HepG2 (cell line): ENCODE data around the gene HOXA6. TPM values are rescaled to one million over a fixed set of nuclear protein-coding genes. Genes with fewer than 3 reads are reported as not detected.

Experiments
- ARHGAP35 ChIP-seq: sonication (generic); formaldehyde crosslinking; IDR thresholded peaks from 2 replicates; pipeline ENCODE4 v1.9.0; 2022; ENCODE audit warnings: mild to moderate bottlenecking, inconsistent platforms, moderate library complexity, missing genetic modification reagents, borderline replicate concordance
- ATM ChIP-seq: fragments of 450-650 bp; IDR thresholded peaks from 2 replicates; pipeline ENCODE4 v1.7.1; 2017; ENCODE audit warnings: mild to moderate bottlenecking, borderline replicate concordance
- CENPT ChIP-seq: sonication (generic); formaldehyde crosslinking; IDR thresholded peaks from 2 replicates; pipeline ENCODE4 v1.8.0; 2022; ENCODE audit warnings: low read depth, mild to moderate bottlenecking, moderate library complexity, missing genetic modification reagents
- EP300 ChIP-seq, 3 experiments: sonication (generic) in 1 of 3; formaldehyde crosslinking in 1 of 3; IDR thresholded peaks; 2 replicates each; pipeline versions ENCODE4 v1.5.1 to v1.6.1; 2011 to 2020; ENCODE audit warnings: low read depth in 2 of 3, low read length in 2 of 3, borderline replicate concordance in 1 of 3, improper control_type of control experiment in 1 of 3, mild to moderate bottlenecking in 1 of 3, missing genetic modification reagents in 1 of 3, moderate library complexity in 1 of 3
- GABPA ChIP-seq, 2 experiments: IDR thresholded peaks; 2 replicates each; pipeline ENCODE4 v1.6.1; 2011 to 2016; ENCODE audit warnings: low read depth in 2 of 2, low read length in 1 of 2, missing biosample characterization in 1 of 2, missing genetic modification characterization in 1 of 2
- KDM5B ChIP-seq: sonication (generic); formaldehyde crosslinking; IDR thresholded peaks from 2 replicates; pipeline ENCODE4 v1.4.0; 2020; ENCODE audit warnings: missing genetic modification reagents, mild to moderate bottlenecking, borderline replicate concordance
- MATR3 ChIP-seq: sonication (generic); formaldehyde crosslinking; IDR thresholded peaks from 2 replicates; pipeline ENCODE4 v1.4.0; 2020; ENCODE audit warnings: missing genetic modification reagents
- POLR2AphosphoS5 ChIP-seq: IDR thresholded peaks from 2 replicates; pipeline ENCODE4 v1.6.1; 2012; ENCODE audit warnings: low read depth, low read length
- SRY ChIP-seq: sonication (generic); formaldehyde crosslinking; IDR thresholded peaks from 2 replicates; pipeline ENCODE4 v1.8.0; 2022; ENCODE audit warnings: mild to moderate bottlenecking, missing genetic modification reagents
- TCF7L2 ChIP-seq: IDR thresholded peaks from 2 replicates; pipeline ENCODE4 v1.6.1; 2011; ENCODE audit warnings: mild to moderate bottlenecking, low read depth, low read length, moderate library complexity
- TMF1 ChIP-seq: sonication (generic); formaldehyde crosslinking; IDR thresholded peaks from 2 replicates; pipeline ENCODE4 v1.8.1; 2022; ENCODE audit warnings: low read depth, missing genetic modification reagents
- TOPORS ChIP-seq: sonication (generic); formaldehyde crosslinking; IDR thresholded peaks from 2 replicates; pipeline ENCODE4 v1.8.0; 2023; ENCODE audit warnings: mild to moderate bottlenecking, missing genetic modification reagents
- ZNF660 ChIP-seq: sonication (generic); formaldehyde crosslinking; IDR thresholded peaks from 2 replicates; pipeline ENCODE4 v1.5.1; 2020; ENCODE audit warnings: mild to moderate bottlenecking, low read depth, missing genetic modification reagents, borderline replicate concordance
- polyA plus RNA-seq, 8 experiments: library from polyadenylated mRNA; depleted of rRNA in 3 of 8; stranded (reverse) in 7 of 8; unstranded in 1 of 8; fragments of >200 nt; fragmentation: Illumina TruSeq in 4 of 8; extraction: Trizol in 4 of 8; gene quantifications; 2 replicates each; pipeline versions ENCODE4 v1.2.1 to v1.2.3, GENCODE V29; 2011 to 2016; ENCODE audit warnings: low read depth in 4 of 8, missing spikeins in 1 of 8, mixed read lengths in 1 of 8; ENCODE audit not compliant: insufficient read depth in 1 of 8
- total RNA-seq, 5 experiments: library from RNA; depleted of rRNA; stranded (reverse); fragments of >200 nt; fragmentation: Illumina TruSeq; extraction: Trizol; gene quantifications; 2 replicates each; pipeline ENCODE4 v1.2.3, GENCODE V29; 2016; ENCODE audit warnings: low read depth in 1 of 5
- TF ChIP-seq, protein P1 (sequence below), 2 experiments: sonication (generic) in 1 of 2; formaldehyde crosslinking in 1 of 2; IDR thresholded peaks; 2 replicates each; pipeline versions ENCODE4 v1.4.0 to v1.6.1; 2018 to 2020; ENCODE audit warnings: missing genetic modification reagents in 2 of 2, borderline replicate concordance in 1 of 2, low read depth in 1 of 2, mild to moderate bottlenecking in 1 of 2, missing biosample characterization in 1 of 2
- TF ChIP-seq, protein P2 (sequence below): sonication (generic); formaldehyde crosslinking; conservative IDR thresholded peaks from 2 replicates; pipeline ENCODE4 v1.4.0; 2020; ENCODE audit warnings: mild to moderate bottlenecking, missing genetic modification reagents, moderate library complexity
- TF ChIP-seq, protein P3 (sequence below): sonication (generic); formaldehyde crosslinking; IDR thresholded peaks from 2 replicates; pipeline ENCODE4 v1.5.0; 2020; ENCODE audit warnings: missing genetic modification reagents
- TF ChIP-seq, protein P4 (sequence below): sonication (generic); formaldehyde crosslinking; conservative IDR thresholded peaks from 2 replicates; pipeline ENCODE4 v1.4.0; 2020; ENCODE audit warnings: missing genetic modification reagents
- TF ChIP-seq, protein P5 (sequence below): sonication (generic); formaldehyde crosslinking; IDR thresholded peaks from 2 replicates; pipeline ENCODE4 v1.4.0; 2020; ENCODE audit warnings: low read depth, mild to moderate bottlenecking, missing genetic modification reagents

The HOXA6 gene
- total and polyA plus RNA-seq, 2 of the 13 experiments (the other 11 are each of a cell fraction or from before 2014, with no cell fraction given): 1.3 to 1.5 TPM

DNA sequence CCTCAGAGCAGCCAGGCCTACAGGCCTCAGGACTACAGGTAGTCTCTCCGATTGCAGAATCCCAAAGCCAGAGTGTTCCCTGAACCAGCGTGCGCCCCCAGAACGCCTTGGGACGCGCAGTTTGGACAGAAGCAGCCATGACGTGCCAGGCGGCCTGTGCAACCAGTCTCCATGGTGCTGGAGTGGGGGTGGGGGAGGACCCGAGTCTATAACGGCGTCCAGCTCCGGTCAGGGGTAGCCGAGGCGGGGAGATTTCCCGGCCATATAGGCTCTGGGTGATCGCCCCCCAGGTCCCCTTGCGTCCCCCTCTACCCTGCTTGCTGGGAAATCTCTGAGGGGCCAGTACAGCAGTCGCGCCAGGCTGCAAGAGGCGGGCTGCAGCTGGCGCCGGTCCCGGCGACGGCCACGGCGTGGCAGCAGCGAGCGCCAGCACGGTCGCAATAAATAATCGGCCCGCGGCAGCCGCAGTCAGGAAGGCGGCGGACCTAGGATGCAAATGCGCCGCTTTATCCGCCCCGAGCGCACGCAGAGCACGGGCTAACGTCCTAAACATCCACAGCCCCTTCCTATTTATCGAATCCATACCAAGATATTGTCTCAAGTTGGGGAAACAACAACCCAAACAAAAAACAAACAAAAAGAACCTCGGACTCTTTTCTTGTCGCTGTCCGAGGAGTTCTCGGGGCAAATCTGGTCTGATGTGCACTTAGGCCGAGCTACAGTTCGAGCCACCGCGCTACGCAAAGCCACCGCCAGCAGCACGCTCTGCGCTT lies 3.2 kb upstream of the HOXA6 start (continued):
- TF ChIP-seq, protein P1, sequence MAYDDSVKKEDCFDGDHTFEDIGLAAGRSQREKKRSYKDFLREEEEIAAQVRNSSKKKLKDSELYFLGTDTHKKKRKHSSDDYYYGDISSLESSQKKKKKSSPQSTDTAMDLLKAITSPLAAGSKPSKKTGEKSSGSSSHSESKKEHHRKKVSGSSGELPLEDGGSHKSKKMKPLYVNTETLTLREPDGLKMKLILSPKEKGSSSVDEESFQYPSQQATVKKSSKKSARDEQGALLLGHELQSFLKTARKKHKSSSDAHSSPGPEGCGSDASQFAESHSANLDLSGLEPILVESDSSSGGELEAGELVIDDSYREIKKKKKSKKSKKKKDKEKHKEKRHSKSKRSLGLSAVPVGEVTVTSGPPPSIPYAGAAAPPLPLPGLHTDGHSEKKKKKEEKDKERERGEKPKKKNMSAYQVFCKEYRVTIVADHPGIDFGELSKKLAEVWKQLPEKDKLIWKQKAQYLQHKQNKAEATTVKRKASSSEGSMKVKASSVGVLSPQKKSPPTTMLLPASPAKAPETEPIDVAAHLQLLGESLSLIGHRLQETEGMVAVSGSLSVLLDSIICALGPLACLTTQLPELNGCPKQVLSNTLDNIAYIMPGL (CRISPR knock-in tag; IDR thresholded peaks at IDR 0.05; ENCODE audit: borderline replicate concordance in 1 of 2, low read depth in 1 of 2): peak; percentile 85 to 93
- TF ChIP-seq, protein P2, sequence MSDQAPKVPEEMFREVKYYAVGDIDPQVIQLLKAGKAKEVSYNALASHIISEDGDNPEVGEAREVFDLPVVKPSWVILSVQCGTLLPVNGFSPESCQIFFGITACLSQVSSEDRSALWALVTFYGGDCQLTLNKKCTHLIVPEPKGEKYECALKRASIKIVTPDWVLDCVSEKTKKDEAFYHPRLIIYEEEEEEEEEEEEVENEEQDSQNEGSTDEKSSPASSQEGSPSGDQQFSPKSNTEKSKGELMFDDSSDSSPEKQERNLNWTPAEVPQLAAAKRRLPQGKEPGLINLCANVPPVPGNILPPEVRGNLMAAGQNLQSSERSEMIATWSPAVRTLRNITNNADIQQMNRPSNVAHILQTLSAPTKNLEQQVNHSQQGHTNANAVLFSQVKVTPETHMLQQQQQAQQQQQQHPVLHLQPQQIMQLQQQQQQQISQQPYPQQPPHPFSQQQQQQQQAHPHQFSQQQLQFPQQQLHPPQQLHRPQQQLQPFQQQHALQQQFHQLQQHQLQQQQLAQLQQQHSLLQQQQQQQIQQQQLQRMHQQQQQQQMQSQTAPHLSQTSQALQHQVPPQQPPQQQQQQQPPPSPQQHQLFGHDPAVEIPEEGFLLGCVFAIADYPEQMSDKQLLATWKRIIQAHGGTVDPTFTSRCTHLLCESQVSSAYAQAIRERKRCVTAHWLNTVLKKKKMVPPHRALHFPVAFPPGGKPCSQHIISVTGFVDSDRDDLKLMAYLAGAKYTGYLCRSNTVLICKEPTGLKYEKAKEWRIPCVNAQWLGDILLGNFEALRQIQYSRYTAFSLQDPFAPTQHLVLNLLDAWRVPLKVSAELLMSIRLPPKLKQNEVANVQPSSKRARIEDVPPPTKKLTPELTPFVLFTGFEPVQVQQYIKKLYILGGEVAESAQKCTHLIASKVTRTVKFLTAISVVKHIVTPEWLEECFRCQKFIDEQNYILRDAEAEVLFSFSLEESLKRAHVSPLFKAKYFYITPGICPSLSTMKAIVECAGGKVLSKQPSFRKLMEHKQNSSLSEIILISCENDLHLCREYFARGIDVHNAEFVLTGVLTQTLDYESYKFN (CRISPR knock-in tag): peak; percentile 15; the same call in 1 of the 2 replicates
- TF ChIP-seq TOPORS (CRISPR knock-in tag): peak; percentile 47; the same call in 1 of the 2 replicates
- no peak for TF ChIP-seq GABPA (IDR thresholded peaks at IDR 0.05; ENCODE audit: low read depth, low read length)
- TF ChIP-seq GABPA (CRISPR knock-in tag; IDR thresholded peaks at IDR 0.05; ENCODE audit: low read depth): no peak
- TF ChIP-seq KDM5B (CRISPR knock-in tag): peak; percentile 82; the same call in 1 of the 2 replicates
- TF ChIP-seq, protein P3, sequence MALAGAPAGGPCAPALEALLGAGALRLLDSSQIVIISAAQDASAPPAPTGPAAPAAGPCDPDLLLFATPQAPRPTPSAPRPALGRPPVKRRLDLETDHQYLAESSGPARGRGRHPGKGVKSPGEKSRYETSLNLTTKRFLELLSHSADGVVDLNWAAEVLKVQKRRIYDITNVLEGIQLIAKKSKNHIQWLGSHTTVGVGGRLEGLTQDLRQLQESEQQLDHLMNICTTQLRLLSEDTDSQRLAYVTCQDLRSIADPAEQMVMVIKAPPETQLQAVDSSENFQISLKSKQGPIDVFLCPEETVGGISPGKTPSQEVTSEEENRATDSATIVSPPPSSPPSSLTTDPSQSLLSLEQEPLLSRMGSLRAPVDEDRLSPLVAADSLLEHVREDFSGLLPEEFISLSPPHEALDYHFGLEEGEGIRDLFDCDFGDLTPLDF (CRISPR knock-in tag): no peak
- no peak; the same call in 1 of the 2 replicates for TF ChIP-seq TMF1 (CRISPR knock-in tag)
- no peak for TF ChIP-seq ATM
- TF ChIP-seq POLR2AphosphoS5: 0 out of 2 replicates have a peak, but pooled peaks have one; percentile 16
- 0 out of 2 replicates have a peak, but pooled peaks have one; percentile 34 for TF ChIP-seq SRY (CRISPR knock-in tag)
- TF ChIP-seq ZNF660: no peak
- no peak for TF ChIP-seq MATR3 (CRISPR knock-in tag)
- TF ChIP-seq, protein P4, sequence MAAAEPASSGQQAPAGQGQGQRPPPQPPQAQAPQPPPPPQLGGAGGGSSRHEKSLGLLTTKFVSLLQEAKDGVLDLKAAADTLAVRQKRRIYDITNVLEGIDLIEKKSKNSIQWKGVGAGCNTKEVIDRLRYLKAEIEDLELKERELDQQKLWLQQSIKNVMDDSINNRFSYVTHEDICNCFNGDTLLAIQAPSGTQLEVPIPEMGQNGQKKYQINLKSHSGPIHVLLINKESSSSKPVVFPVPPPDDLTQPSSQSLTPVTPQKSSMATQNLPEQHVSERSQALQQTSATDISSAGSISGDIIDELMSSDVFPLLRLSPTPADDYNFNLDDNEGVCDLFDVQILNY (CRISPR knock-in tag): no peak
- TF ChIP-seq, protein P5, sequence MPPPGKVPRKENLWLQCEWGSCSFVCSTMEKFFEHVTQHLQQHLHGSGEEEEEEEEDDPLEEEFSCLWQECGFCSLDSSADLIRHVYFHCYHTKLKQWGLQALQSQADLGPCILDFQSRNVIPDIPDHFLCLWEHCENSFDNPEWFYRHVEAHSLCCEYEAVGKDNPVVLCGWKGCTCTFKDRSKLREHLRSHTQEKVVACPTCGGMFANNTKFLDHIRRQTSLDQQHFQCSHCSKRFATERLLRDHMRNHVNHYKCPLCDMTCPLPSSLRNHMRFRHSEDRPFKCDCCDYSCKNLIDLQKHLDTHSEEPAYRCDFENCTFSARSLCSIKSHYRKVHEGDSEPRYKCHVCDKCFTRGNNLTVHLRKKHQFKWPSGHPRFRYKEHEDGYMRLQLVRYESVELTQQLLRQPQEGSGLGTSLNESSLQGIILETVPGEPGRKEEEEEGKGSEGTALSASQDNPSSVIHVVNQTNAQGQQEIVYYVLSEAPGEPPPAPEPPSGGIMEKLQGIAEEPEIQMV (CRISPR knock-in tag): no peak
- TF ChIP-seq CENPT (CRISPR knock-in tag): no peak
- no peak; the same call in 1 of the 2 replicates for TF ChIP-seq ARHGAP35 (CRISPR knock-in tag)
- TF ChIP-seq TCF7L2: no peak
- TF ChIP-seq EP300 (IDR thresholded peaks at IDR 0.05; ENCODE audit: low read depth in 2 of 2, low read length in 2 of 2): no peak
- TF ChIP-seq EP300 (CRISPR knock-in tag; IDR thresholded peaks at IDR 0.05; ENCODE audit: borderline replicate concordance): no peak
